Mucosa of descending colon (tissue), 3 donors: ENCODE results near the gene TMEM41A. TPM values are rescaled to one million over a fixed set of nuclear protein-coding genes. Genes with fewer than 3 reads are reported as not detected.

ENCODE experiments used
- ATAC-seq: fragments of 200-7000 bp; cut with Tn5 transposase; one replicate; pipeline ENCODE4 v1.9.1; 2020; ENCODE audit warnings: mild to moderate bottlenecking, moderate library complexity
- DNase-seq, 3 donors: peaks; one replicate each; pipeline ENCODE4 v3.0.0-alpha.2; 2020
- H3K36me3 ChIP-seq: fragments of 200-600 bp; one replicate; pipeline ENCODE4 v1.8.0; 2021; ENCODE audit warnings: low read depth, mild to moderate bottlenecking
- H3K4me1 ChIP-seq: fragments of 200-600 bp; one replicate; pipeline ENCODE4 v1.8.0; 2021; ENCODE audit warnings: low read depth, mild to moderate bottlenecking
- H3K4me3 ChIP-seq: fragments of 200-600 bp; one replicate; pipeline ENCODE4 v1.8.0; 2021; ENCODE audit warnings: mild to moderate bottlenecking
- H3K9me3 ChIP-seq: fragments of 200-600 bp; one replicate; pipeline ENCODE4 v1.8.0; 2021; ENCODE audit warnings: mild to moderate bottlenecking
- CTCF ChIP-seq: fragments of 200-600 bp; IDR thresholded peaks from one replicate; pipeline ENCODE4 v1.8.0; 2022; ENCODE audit warnings: antibody characterized with exemption, mild to moderate bottlenecking
- intact Hi-C, 2 donors: fragments of 100-400 bp; cut with DNase I in 1 of 2; cut with micrococcal nuclease in 1 of 2; formaldehyde crosslinking; loops; one replicate each; pipeline versions ENCODE4 v1.11.0 to v1.11.1; 2022; cut with DNase I, micrococcal nuclease
- total RNA-seq, 3 donors: library from RNA; stranded (reverse); fragmentation: NEBNext Ultra II Directional in 2 of 3; extraction: Animal tissue kit (Norgen Biotek cat#: 25700) in 2 of 3; gene quantifications; one replicate each; pipeline versions ENCODE4 v1.2.1 to v1.2.4, GENCODE V29; 2021 to 2023
- donor health status: DM: no; HTN: no; CAD: no; lungs with moderate emphysema.
- donor health status: DM: no; HTN: no; CAD: no.
- donor health status: DM: no; HTN: yes; CAD: no.

Gene TMEM41A
- total RNA-seq, 3 donors from 2014 or later: 13.1 to 14.4 (median 14.4) TPM

GRCh38 chr3:185439745-185440466 lies 58.9 kb downstream of the TMEM41A start:
- TF ChIP-seq CTCF: no peak
- H3K36me3 ChIP-seq: no peaks in the 10 kb centered on the region
- H3K4me3 ChIP-seq: no peak overlapping the region
- DNase-seq: no peak
- intact Hi-C loops: no loop called here
- ATAC-seq: no peak
- no peaks in the 10 kb centered on the region for H3K4me1 ChIP-seq
- no peaks in the 10 kb centered on the region for H3K9me3 ChIP-seq

Other genes with a start within 250 kb of the TMEM41A start
- 10 to 100 TPM; 18.3 to 33.2 (median 29.0) TPM for gene EHHADH, start 245.0 kb downstream of the TMEM41A start, total RNA-seq
- 10 to 100 TPM; 36.4 to 61.0 (median 45.9) TPM for gene MAP3K13, start 135.9 kb downstream of the TMEM41A start, total RNA-seq
- 100 to 1,000 TPM in 2 of 3 donors, 10 to 100 TPM in 1; 46.3 to 165 (median 122) TPM for gene LIPH, start 53.6 kb upstream of the TMEM41A start, total RNA-seq
- 10 to 100 TPM; 27.1 to 40.5 (median 28.4) TPM for gene SENP2, start 87.3 kb upstream of the TMEM41A start, total RNA-seq